Lung (tissue), 12 donors: ENCODE results near the gene AHCY. TPM values are rescaled to one million over a fixed set of nuclear protein-coding genes. Genes with fewer than 3 reads are reported as not detected.
"Not testable (repeated sequence)": the region's sequence is repeated elsewhere in the genome, so short reads cannot be mapped to it uniquely, and the experiment has no call there.

Experiments used
- ATAC-seq: fragments of 200-7000 bp; cut with Tn5 transposase; one replicate; pipeline ENCODE4 v1.9.1; 2020; ENCODE audit warnings: moderate number of reproducible peaks; ENCODE audit not compliant: insufficient read depth, low FRiP score
- DNase-seq, 3 donors: peaks; one replicate each; pipeline ENCODE4 v3.0.0-alpha.2; 2013 to 2017
- H3K27ac ChIP-seq, 2 donors: one replicate each; pipeline ENCODE4 v1.5.1; 2013; ENCODE audit warnings: mild to moderate bottlenecking in 2 of 2, moderate library complexity in 2 of 2, control low read depth in 1 of 2, inconsistent platforms in 1 of 2, low read depth in 1 of 2, low read length in 1 of 2
- H3K27me3 ChIP-seq, 3 donors: one replicate each; pipeline ENCODE4 v1.5.1; 2013; ENCODE audit warnings: low read length in 2 of 3; ENCODE audit not compliant: control insufficient read depth in 3 of 3, insufficient read depth in 3 of 3
- H3K36me3 ChIP-seq, 4 donors: one replicate each; pipeline ENCODE4 v1.5.1; 2013; ENCODE audit warnings: low read length in 4 of 4, mild to moderate bottlenecking in 1 of 4, moderate library complexity in 1 of 4; ENCODE audit not compliant: control insufficient read depth in 4 of 4, insufficient read depth in 4 of 4
- H3K4me1 ChIP-seq, 5 donors: one replicate each; pipeline ENCODE4 v1.5.1; 2013; ENCODE audit warnings: low read length in 5 of 5, mild to moderate bottlenecking in 2 of 5, moderate library complexity in 1 of 5; ENCODE audit not compliant: control insufficient read depth in 5 of 5, insufficient read depth in 5 of 5
- H3K4me3 ChIP-seq: one replicate; pipeline ENCODE4 v1.5.1; 2013; ENCODE audit warnings: mild to moderate bottlenecking, control low read depth, moderate library complexity
- H3K9ac ChIP-seq, 2 donors: one replicate each; pipeline ENCODE4 v1.5.1; 2013; ENCODE audit warnings: low read length in 2 of 2, control low read depth in 1 of 2; ENCODE audit not compliant: insufficient read depth in 1 of 2
- H3K9me3 ChIP-seq, 4 donors: one replicate each; pipeline ENCODE4 v1.5.1; 2013; ENCODE audit warnings: low read length in 3 of 4, mild to moderate bottlenecking in 1 of 4, moderate library complexity in 1 of 4; ENCODE audit not compliant: control insufficient read depth in 4 of 4, insufficient read depth in 3 of 4
- WGBS, 2 donors: extraction: QIAGEN DNeasy Blood & Tissue Kit; methylation state at CpG; one replicate each; pipeline ENCODE4 v1.1.7; 2013; 5-methylcytosine and 5-hydroxymethylcytosine counted together
- polyA plus RNA-seq, 2 donors: library from polyadenylated mRNA; stranded (reverse); fragments of 200-250 nt; gene quantifications; one replicate each; pipeline ENCODE4 v1.2.1, GENCODE V29; 2013
- total RNA-seq, 2 donors: library from RNA; depleted of rRNA in 1 of 2; stranded (reverse); fragments of >200 nt in 1 of 2; gene quantifications; one replicate each; pipeline ENCODE4 v1.2.1, GENCODE V29; 2014 to 2021
- TF ChIP-seq, protein P1 (sequence below): IDR thresholded peaks from 2 replicates; pipeline ENCODE4 v1.5.1; 2012; ENCODE audit warnings: mild to moderate bottlenecking; ENCODE audit errors: control extremely low read depth, extremely low read depth
- donor health status: control.
- donor health status: control.
- donor health status: Bipolar disorder and iron deficiency.
- donor health status: healthy.
- donor health status: DM: yes; HTN: yes; CAD: no.

Gene AHCY
- total and polyA plus RNA-seq, 4 donors, result 40.2 to 116 (median 105) TPM

GRCh38 chr20:34249291-34249690, 53.9 kb downstream of the AHCY start:
- ATAC-seq, result peak; percentile 53
- H3K27me3 ChIP-seq, result no peaks in the 10 kb centered on the region
- H3K9me3 ChIP-seq, result no peaks in the 10 kb centered on the region
- H3K27ac ChIP-seq, result no peak overlapping the region
- no peaks in the 10 kb centered on the region for H3K36me3 ChIP-seq
- no peaks in the 10 kb centered on the region for H3K4me1 ChIP-seq
- no peak overlapping the region for H3K4me3 ChIP-seq
- peak in 2 of 3 donors; percentile 11 to 34 for DNase-seq
- 44 to 62% methylated on average over 6 of the region's 6 CpGs for WGBS, 2 donors
- no peak overlapping the region for H3K9ac ChIP-seq
- TF ChIP-seq, protein P1, sequence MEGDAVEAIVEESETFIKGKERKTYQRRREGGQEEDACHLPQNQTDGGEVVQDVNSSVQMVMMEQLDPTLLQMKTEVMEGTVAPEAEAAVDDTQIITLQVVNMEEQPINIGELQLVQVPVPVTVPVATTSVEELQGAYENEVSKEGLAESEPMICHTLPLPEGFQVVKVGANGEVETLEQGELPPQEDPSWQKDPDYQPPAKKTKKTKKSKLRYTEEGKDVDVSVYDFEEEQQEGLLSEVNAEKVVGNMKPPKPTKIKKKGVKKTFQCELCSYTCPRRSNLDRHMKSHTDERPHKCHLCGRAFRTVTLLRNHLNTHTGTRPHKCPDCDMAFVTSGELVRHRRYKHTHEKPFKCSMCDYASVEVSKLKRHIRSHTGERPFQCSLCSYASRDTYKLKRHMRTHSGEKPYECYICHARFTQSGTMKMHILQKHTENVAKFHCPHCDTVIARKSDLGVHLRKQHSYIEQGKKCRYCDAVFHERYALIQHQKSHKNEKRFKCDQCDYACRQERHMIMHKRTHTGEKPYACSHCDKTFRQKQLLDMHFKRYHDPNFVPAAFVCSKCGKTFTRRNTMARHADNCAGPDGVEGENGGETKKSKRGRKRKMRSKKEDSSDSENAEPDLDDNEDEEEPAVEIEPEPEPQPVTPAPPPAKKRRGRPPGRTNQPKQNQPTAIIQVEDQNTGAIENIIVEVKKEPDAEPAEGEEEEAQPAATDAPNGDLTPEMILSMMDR, result no peak

DNA sequence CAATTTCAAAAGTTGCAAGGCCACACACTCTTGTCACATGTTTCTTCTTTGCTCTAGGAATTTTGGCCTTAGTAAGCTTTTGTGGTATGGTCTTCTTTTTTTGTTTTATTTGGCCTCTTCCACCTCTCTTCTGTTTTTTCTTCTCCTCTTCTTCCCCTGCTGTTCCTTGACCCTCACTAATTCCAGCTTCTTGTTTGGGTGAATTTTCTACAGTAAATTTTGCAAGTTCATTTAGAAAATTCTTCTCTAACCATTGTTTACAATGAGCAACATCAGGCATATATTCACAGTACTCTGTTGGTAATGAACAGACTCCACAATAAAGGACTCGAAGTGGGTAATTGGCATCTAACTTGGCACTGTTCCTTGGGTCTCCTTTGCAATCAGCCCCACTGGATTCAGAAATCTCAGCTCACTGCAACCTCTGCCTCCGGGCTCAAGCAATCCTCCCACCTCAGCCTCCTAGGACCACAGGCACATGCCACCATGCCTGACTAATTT, 57.0 kb downstream of the AHCY start:
- H3K9ac ChIP-seq, result no peak overlapping the region
- no peak overlapping the region for H3K4me3 ChIP-seq
- TF ChIP-seq, protein P1, result no peak
- no peak for ATAC-seq
- H3K27me3 ChIP-seq, result peaks cover 0 to 3% (median 0%) of the 10 kb centered on the region in 3 donors
- H3K4me1 ChIP-seq, result no peaks in the 10 kb centered on the region
- no peaks in the 10 kb centered on the region for H3K9me3 ChIP-seq
- H3K27ac ChIP-seq, result no peak overlapping the region
- WGBS, 2 donors, result 92 to 98% methylated on average over 2 of the region's 2 CpGs
- no peak for DNase-seq
- H3K36me3 ChIP-seq, result no peaks in the 10 kb centered on the region

GRCh38 chr20:34243377-34243776, 59.8 kb downstream of the AHCY start:
- TF ChIP-seq, protein P1, result no peak
- no peaks in the 10 kb centered on the region for H3K9me3 ChIP-seq
- WGBS, 2 donors, result 91 to 92% methylated on average over 3 of the region's 3 CpGs
- no peaks in the 10 kb centered on the region for H3K36me3 ChIP-seq
- H3K9ac ChIP-seq, result no peak overlapping the region
- H3K27me3 ChIP-seq, result peaks cover 0 to 4% (median 0%) of the 10 kb centered on the region in 3 donors
- no peak overlapping the region for H3K4me3 ChIP-seq
- DNase-seq (no peak), ATAC-seq (no peak)
- no peaks in the 10 kb centered on the region for H3K4me1 ChIP-seq
- H3K27ac ChIP-seq, result no peak overlapping the region

DNA sequence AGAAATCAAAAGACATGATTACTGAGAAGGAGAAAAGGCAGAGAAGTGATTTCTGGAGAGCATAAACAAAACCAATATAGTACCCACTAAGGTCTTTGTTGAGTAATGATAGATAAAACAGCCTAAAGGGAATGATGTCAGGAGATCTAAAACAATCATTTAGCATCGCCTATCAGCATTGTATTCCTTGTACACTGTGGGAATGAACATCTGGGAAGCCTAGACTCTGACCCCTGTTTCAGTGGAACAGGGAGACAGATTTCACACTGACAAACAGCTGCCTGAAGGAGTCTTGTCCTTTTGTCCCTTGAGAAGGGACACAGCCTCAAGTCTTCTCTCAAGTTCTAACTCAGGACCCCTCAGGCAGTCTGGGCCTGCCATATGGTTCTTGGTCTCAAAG, 60.3 kb downstream of the AHCY start:
- TF ChIP-seq, protein P1, result no peak
- no peak for ATAC-seq
- H3K4me1 ChIP-seq, result no peaks in the 10 kb centered on the region
- WGBS, 2 donors, result 96 to 98% methylated on average over 1 of the region's 1 CpG
- H3K27ac ChIP-seq, result no peak overlapping the region
- no peak overlapping the region for H3K4me3 ChIP-seq
- no peaks in the 10 kb centered on the region for H3K36me3 ChIP-seq
- H3K9me3 ChIP-seq, result no peaks in the 10 kb centered on the region
- no peak for DNase-seq
- H3K9ac ChIP-seq, result no peak overlapping the region
- H3K27me3 ChIP-seq, result peaks cover 0 to 4% (median 0%) of the 10 kb centered on the region in 3 donors

- H3K9me3 ChIP-seq, DNase-seq, H3K4me1 ChIP-seq, H3K4me3 ChIP-seq, ATAC-seq, H3K36me3 ChIP-seq, H3K9ac ChIP-seq, H3K27ac ChIP-seq, H3K27me3 ChIP-seq: not testable (repeated sequence)
- 86% methylated on average over 4 of the region's 4 CpGs for WGBS, 2 donors
These were observed 61.1 kb downstream of the AHCY start for GRCh38 chr20:34242015-34242414.
